NCI-H2107 (cell line): ENCODE results near the gene SLC26A4.
"Not testable (repeated sequence)": the region's sequence is repeated elsewhere in the genome, so short reads cannot be mapped to it uniquely, and the experiment has no call there.

ENCODE experiments used
- DNase-seq: peaks from one replicate; lab custom pipeline; 2025; lab: John Stamatoyannopoulos, UW

Gene SLC26A4

GRCh38 chr7:107660381-107661080 is at the start of gene SLC26A4:
SLC26A4 (plus strand) TSS chr7:107660828; CDS start chr7:107661642, 814 bp downstream.
- DNase-seq = no peak

- DNase-seq = no peak
These were observed 47.2 kb upstream of the SLC26A4 start for GRCh38 chr7:107613439-107613838.

DNA sequence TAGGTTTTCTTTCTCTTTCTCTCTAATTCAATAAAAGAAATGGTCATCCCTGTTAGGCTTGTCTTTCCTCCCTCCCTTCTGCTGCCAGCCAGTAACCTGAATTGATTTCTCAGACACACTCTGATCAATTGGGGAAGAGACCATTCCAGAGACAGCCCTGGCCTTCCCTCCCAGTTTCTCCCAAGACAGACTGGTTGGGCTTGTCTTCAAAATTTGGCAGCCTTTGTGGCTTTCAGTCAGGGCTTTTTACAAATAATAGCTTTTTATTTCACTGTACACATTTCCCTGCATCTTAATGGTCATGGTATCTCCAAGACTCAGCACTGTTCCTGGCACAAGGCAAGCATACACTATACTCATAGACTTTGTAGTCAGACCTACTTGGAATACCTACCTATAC is 46.7 kb upstream of the SLC26A4 start:
- DNase-seq = no peak

DNA sequence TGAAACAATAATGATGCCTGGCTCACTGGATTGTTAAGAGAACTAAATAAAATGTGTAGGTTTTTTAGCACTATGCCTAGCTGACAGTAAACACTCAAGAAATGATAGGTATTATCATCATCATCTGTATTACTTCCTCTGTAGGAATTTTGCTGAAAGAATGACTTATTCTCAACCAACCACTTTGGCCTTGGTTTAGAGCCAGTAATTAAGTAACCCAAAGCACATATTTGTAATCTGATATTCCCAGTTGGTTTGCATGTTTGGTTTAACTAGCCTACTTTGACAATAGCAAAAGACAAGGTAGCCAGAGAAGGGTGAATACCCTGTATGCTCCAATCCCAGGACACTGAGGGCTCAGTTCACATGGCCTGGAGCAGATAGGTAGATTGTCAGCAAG is 46.2 kb upstream of the SLC26A4 start:
- no peak for DNase-seq

DNA sequence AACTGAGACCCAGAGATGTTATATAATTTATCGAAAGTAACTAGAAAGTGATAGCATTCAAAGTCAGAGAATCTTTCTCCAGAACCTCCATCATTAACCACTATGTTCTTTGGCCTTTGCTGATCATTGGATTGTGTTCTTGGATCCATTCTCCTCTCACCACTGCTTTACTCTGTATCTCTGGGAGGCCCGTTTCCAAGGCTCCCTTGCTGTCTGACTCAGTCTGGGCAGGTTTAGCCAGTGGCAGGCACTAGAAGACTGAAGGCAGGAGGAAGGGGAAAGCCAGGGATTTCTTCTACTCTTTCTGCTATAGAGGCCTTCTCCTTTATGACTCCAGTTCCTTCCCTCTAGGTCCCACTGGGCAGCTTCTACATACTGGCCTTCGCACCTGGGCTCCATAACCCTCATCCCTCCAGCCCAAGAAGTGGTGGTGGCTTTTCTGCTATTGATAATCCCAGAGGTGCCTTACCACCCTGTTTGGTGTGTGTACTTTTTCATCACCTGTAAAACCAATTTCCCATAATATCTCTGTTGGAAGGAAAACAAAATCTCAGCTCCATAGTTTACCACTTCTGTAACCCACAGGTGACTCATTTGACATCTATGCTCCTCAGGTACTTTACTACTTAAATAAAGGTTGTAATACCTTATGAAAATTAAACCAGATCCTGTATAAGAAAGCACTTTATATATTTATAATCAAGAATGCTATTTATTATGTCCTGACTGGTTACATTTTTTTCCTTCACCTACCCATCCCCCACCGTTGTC is 44.5 kb upstream of the SLC26A4 start:
- no peak for DNase-seq

DNA sequence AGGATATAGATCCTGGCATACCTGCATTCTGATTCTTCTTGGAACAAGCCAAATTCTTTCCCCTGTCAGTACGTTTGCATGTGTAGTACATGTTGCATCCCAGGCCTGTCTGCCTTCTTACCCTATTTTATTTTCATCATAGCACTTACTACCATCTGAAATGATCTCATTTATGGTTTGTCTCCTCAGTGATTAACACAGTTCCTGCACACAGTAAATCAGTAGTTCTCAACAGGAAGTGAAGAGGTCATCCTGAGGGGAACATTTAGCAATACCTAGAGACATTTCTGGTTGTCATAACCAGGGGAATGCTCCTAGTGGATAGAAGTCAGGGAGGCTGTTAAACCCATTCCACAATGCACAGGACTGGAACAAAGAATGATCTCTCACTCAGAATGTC is 38.2 kb upstream of the SLC26A4 start:
- no peak for DNase-seq

DNA sequence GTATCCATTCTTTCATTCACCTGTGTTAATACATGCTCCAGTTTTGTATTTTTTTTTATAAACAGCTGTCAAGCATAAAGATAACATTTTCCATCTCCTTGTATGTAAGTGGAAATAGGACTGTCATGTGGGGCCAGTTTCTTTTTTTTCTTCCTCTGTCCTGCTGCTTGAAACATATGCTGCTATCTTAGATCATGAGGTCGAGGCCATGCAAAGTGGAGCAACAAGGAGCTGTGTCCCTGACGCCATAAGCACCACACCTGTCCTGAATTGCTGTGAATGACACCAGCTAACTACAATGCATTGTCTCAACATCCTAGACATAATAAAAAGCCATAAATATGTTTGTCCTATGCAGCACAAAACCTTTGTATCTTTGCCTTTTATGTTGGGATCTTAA is 37.7 kb upstream of the SLC26A4 start:
- DNase-seq = no peak

- no peak for DNase-seq
These were observed 33.6 kb upstream of the SLC26A4 start for GRCh38 chr7:107627002-107627401.

- DNase-seq = no peak
These were observed 32.1 kb upstream of the SLC26A4 start for GRCh38 chr7:107628461-107629064.

DNA sequence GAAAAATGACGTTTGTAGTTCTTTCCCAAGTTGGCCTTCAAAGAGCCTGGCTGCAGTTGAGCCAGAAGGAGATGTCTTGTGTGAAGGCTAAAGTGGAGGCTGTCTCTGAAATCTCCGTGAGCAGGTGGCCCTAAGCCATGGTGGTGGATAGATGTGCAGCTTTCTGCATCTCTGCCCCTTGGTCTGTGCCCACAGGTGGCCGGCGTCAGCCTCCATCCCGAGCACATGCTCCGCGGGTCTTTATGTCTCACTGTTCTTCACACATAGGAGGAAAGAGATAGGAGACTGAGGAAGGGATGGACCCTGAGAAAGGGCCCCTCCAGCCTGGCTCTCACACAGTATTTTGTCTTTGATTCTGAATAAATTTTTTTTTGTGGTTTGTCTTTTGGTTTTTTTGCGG is 30.3 kb upstream of the SLC26A4 start:
- DNase-seq = no peak

DNA sequence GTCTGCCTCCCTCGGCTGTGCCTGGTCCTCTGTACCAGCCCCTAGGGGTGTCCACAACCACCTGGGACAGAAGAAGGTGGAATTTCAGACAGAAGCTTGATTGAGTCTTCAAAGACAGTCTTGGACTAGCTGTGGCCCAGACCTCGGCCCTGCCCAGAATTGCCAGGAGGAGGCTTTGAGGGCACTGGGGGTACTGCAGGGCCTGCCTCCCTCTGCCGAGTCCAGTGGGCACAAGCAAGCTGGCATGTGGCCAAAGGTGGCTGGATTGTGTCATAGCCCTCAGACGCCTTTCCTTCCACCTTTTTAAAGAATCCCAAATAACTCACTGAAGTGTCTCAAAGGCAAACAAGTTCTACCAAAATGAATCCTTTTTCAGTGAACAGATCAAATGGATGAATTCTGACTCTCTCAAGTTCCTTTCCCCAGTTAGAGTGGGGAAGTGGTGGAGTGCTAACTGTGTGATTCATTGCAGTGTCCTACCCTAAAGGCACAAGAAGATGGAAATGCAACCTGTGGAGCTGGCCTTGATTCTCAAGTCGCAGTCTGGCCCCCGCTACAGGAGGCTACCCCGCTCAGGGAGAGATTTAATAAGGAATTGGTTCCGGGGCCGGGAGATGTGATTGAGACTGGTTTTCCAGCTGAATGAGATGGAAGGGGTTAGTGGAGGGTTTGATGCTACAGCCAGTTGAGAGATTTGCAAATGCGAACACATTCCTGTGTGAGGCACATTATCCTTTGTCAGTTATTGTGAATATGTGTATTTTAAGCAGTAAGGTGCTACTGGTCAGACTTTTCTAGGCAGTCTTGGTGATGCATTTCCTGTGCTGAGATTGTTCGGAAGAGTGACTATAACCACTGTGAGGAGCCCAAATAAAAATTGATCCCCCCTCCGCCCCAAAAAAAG is 28.8 kb upstream of the SLC26A4 start:
- DNase-seq = no peak

DNA sequence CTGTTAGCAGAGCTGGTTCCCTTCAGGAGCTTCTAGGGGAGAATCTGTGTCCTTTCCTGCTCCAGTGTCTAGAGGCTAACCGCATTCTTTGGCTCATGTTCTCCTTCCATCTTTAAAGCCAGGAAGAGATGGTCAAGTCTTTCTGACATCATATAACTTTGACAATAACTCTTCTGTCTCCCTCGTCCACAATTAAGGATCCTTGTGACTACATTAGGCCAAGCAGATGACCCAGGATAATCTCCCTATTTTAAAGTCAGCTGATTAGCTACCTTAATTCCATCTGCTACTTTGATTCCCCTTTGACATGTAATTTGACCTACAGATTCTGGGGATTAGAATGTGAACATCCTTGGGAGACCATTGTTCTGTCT is 28.1 kb upstream of the SLC26A4 start:
- no peak for DNase-seq

DNA sequence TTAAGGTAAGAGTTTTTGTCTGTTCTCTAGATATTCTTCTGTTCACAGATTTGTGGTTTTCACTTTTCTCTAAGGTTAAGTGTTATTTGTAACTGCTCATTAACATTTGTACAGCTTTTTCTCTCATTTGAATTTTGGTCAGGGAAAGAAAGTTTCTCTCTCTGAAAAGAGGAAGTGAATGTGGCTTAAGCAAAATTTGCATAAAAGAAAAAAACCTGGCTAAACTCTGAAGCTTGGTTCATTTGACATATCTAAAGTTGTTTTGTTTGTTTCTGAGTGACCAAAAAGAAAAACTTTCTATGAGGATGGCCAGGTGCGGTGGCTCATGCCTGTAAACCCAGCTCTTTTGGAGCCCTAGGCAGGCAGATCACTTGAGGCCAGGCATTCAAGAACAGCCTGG is 22.0 kb upstream of the SLC26A4 start:
- DNase-seq = no peak

- not testable (repeated sequence) for DNase-seq
These were observed 21.6 kb upstream of the SLC26A4 start for GRCh38 chr7:107639070-107639469.

DNA sequence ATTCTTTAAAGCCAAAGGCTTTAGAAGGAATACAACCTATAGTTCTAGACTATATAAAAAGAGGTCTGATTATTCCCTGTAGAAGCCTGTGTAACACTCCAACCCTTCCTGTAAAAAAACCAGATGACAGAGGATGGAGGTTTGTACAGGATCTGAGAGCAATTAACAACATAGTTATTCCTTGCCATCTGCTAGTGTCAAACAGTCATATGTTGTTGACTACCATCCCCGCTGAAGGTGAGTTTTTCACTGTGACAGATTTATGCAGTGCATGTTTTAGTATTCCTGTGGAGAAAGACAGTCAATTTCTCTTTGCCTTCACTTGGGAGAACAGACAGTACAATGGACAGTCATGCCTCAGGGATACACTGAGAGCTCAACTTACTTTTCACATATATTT is 19.0 kb upstream of the SLC26A4 start:
- no peak for DNase-seq

- DNase-seq = no peak
These were observed 18.1 kb upstream of the SLC26A4 start for GRCh38 chr7:107642501-107642900.

DNA sequence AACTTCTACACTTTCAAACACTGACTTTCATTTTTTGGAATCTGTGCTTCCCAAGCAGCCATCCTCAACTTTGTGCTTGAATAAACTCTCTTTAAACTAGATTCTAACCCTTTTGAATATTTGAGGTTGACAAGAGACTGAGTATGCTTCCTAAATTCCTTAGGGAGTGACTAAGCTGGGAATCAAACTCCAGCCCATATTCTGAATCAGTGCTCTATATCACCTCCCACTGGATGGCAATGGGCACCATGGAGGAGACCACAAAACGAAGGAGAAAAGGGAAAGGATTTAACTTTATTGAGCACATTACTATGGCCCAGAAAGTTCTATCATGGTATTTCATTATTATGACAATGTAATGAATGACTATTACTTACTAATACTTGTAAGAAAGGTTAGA is 17.2 kb upstream of the SLC26A4 start:
- no peak for DNase-seq

DNA sequence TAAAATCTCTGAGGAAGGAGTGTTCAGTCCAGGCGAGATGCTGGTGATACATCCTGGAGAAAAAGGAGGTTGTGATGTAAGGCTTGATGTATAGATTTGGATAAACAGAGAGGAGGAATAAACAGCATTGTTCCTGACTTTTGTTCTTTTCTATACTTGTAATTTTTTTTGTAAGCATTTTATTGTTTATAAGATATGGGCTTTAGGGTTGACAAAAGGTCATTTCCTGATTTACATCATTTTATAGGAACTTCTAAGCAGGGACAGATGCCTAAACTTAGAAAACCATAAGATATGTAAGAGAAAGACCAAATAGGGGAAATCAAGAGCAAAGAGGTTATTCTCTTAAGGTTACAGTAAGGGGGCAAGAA is 16.7 kb upstream of the SLC26A4 start:
- DNase-seq = no peak

DNA sequence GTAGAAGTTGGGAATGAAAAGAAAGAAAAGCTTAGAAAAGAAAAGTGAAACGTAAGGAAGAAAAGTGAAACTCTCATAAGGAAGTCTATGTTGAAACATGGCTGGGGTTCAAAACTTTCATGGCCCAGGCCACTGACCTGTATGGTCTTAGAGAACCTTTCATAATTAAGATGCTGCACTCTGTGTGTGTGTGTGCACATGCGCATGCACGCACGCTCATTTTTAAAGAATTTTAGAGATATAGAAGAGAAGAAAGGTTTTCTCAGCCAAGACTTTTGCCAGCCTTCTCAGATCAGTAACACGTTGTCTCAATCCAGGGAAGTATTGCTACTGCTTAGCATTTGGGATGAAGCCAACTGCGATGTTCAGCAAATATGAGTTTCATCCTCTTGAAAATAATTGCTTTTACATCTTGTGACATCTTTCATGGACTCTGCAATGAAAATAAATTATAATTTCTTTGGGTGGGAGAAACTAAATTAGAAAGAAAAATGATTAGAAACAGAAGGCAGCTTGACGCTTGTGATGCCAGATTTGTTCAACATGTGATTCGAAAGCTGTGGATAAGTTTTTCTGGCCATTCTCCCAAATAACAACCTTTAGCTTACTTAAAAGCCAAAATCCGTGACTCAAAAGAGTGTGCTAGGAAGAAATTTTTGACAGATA is 16.2 kb upstream of the SLC26A4 start:
- DNase-seq = no peak

DNA sequence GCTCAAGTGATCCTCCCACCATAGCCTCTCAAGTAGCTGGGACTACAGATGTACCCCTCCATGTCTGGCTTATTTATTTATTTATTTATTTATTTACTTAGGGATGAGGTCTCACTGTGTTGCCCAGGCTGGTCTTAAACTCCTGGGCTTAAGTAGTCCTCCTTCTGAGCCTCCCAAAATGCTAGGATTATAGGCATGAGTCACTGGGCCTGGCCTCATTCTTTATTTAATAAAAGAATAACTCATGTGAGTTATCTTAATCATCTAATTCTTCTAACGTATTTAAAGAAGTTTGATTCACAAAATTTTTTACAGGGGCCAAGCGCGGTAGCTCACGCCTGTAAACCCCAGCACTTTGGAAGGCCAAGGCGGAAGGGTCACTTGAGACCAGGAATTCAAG is 8.0 kb upstream of the SLC26A4 start:
- no peak for DNase-seq

DNA sequence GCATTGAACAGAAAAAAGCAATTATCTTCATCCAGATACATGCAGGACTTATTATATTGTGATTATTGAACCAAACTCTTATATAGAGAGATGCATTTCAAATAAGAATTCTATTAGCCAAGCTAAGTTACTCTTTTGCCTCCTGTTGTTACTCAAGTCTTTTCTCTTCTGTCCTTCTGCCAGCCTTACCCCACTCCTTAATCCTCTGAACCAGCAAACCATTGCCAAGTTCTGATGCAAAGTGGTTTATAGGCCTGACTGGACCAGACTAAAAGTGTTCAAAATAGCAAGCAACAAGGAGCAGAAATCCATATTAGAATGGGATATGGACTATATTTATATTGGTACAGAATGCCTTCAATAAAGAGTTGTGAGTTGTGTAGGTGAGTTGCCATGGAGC is 2.2 kb upstream of the SLC26A4 start:
- no peak for DNase-seq

GRCh38 chr7:107659666-107660065 is 962 bp upstream of the SLC26A4 start:
- no peak for DNase-seq
